Body of pancreas (tissue), 4 donors: ENCODE data around the gene NR6A1.

Experiments used
- POLR2A ChIP-seq, 3 donors: fragments of 450-650 bp; IDR thresholded peaks; one replicate each; pipeline ENCODE4 v1.6.1; 2016; ENCODE audit warnings: antibody characterized with exemption in 3 of 3, mild to moderate bottlenecking in 2 of 3
- TF ChIP-seq, protein P1 (sequence below), 7 experiments: fragments of 450-650 bp in 4 of 7; fragments of 200-600 bp in 3 of 7; sonication (generic) in 3 of 7; IDR thresholded peaks; one replicate each; pipeline ENCODE4 v1.5.1; 2016 to 2019; ENCODE audit warnings: antibody characterized with exemption in 7 of 7

DNA sequence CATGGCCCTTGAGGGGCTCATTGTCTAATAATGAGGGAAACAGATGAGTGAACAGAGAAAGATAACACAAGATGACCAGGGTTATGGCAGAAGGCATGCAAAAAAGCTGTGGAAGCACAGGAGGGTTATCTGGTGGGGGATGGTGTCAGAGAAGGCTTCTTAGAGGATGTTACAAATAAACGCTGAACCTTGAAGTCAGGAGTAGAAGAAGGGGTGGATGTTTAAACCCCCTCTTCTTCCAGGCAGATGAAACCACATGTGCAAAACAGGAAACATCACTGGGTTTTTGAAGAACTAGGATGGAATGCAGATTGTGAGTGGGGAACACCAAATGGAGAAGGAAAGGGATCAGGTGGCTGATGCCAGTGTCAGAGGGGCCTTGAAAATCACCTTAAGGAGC, 222.1 kb downstream of the NR6A1 start:
- TF ChIP-seq, protein P1, sequence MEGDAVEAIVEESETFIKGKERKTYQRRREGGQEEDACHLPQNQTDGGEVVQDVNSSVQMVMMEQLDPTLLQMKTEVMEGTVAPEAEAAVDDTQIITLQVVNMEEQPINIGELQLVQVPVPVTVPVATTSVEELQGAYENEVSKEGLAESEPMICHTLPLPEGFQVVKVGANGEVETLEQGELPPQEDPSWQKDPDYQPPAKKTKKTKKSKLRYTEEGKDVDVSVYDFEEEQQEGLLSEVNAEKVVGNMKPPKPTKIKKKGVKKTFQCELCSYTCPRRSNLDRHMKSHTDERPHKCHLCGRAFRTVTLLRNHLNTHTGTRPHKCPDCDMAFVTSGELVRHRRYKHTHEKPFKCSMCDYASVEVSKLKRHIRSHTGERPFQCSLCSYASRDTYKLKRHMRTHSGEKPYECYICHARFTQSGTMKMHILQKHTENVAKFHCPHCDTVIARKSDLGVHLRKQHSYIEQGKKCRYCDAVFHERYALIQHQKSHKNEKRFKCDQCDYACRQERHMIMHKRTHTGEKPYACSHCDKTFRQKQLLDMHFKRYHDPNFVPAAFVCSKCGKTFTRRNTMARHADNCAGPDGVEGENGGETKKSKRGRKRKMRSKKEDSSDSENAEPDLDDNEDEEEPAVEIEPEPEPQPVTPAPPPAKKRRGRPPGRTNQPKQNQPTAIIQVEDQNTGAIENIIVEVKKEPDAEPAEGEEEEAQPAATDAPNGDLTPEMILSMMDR (IDR thresholded peaks at IDR 0.05), result no peak
- no peak for TF ChIP-seq POLR2A (IDR thresholded peaks at IDR 0.05)
